IMR-90 (cell line): ENCODE results near the gene ZNF485. TPM values are rescaled to one million over a fixed set of nuclear protein-coding genes. Genes with fewer than 3 reads are reported as not detected.

Source experiments
- ATAC-seq: fragments of 200-7000 bp; cut with Tn5 transposase; 2 replicates; pipeline ENCODE4 v1.9.1; 2020; ENCODE audit warnings: low read depth, mild to moderate bottlenecking, moderate library complexity
- BruUV-seq: library from RNA; stranded (reverse); fragments of 400-500 nt; replicated peaks from 2 replicates; lab custom pipeline; 2021; lab: Mats Ljungman, UMichigan
- CTCF ChIA-PET: fragments of 300-600 bp; formaldehyde crosslinking; extraction: SDS; loops from one replicate; lab custom pipeline; 2021; ENCODE audit warnings: antibody characterized with exemption; lab: Yijun Ruan, JAX
- POLR2A ChIA-PET: fragments of 300-600 bp; sonication (Branson Sonifier 250); formaldehyde crosslinking; loops from one replicate; lab custom pipeline; 2022; ENCODE audit warnings: antibody characterized with exemption; ENCODE audit not compliant: unreplicated experiment; lab: Charles Lee
- DNase-seq: peaks from one replicate; pipeline ENCODE4 v3.0.0; 2013
- H2AFZ ChIP-seq: replicated peaks from 2 replicates; pipeline ENCODE3; 2013; ENCODE audit warnings: low read length, mild to moderate bottlenecking; ENCODE audit not compliant: poor library complexity
- H2AK5ac ChIP-seq: 2 replicates; pipeline ENCODE4 v1.6.1; 2013; ENCODE audit warnings: low read depth, low read length, inconsistent platforms
- H2AK9ac ChIP-seq: replicated peaks from 2 replicates; pipeline ENCODE3; 2013; ENCODE audit warnings: mild to moderate bottlenecking, low read depth, low read length, moderate library complexity; ENCODE audit not compliant: poor library complexity
- H2BK120ac ChIP-seq: 2 replicates; pipeline ENCODE4 v1.6.1; 2013; ENCODE audit warnings: low read depth, low read length, inconsistent platforms
- H2BK15ac ChIP-seq: 3 replicates; pipeline ENCODE4 v1.6.1; 2013; ENCODE audit warnings: low read depth, low read length, inconsistent platforms
- H2BK20ac ChIP-seq: 2 replicates; pipeline ENCODE4 v1.6.1; 2013; ENCODE audit warnings: low read depth, mild to moderate bottlenecking, inconsistent platforms, low read length, moderate library complexity
- H2BK5ac ChIP-seq: 2 replicates; pipeline ENCODE4 v1.6.1; 2013; ENCODE audit warnings: mild to moderate bottlenecking, low read depth, low read length, inconsistent platforms; ENCODE audit not compliant: poor library complexity, severe bottlenecking
- H3K14ac ChIP-seq: replicated peaks from 2 replicates; pipeline ENCODE4 v1.6.1; 2013; ENCODE audit warnings: low read depth, low read length, inconsistent platforms
- H3K18ac ChIP-seq: 2 replicates; pipeline ENCODE4 v1.6.1; 2013; ENCODE audit warnings: low read depth, low read length, control low read depth
- H3K23ac ChIP-seq: 2 replicates; pipeline ENCODE4 v1.6.1; 2013; ENCODE audit warnings: low read depth, low read length, inconsistent platforms
- H3K27ac ChIP-seq: 2 replicates; pipeline ENCODE4 v1.5.1; 2013; ENCODE audit warnings: mild to moderate bottlenecking, control low read depth, low read length; ENCODE audit not compliant: insufficient read depth
- H3K27me3 ChIP-seq: 2 replicates; pipeline ENCODE4 v1.6.1; 2013; ENCODE audit warnings: low read length; ENCODE audit not compliant: control insufficient read depth, insufficient read depth
- H3K36me3 ChIP-seq: 2 replicates; pipeline ENCODE4 v1.6.1; 2013; ENCODE audit warnings: low read length, mixed read lengths; ENCODE audit not compliant: control insufficient read depth, insufficient read depth
- H3K4ac ChIP-seq: 2 replicates; pipeline ENCODE4 v1.6.1; 2013; ENCODE audit warnings: low read depth, low read length, inconsistent platforms
- H3K4me1 ChIP-seq: 2 replicates; pipeline ENCODE4 v1.6.1; 2013; ENCODE audit warnings: low read length, mixed read lengths; ENCODE audit not compliant: control insufficient read depth, insufficient read depth
- H3K4me2 ChIP-seq: 2 replicates; pipeline ENCODE4 v1.6.1; 2013; ENCODE audit warnings: low read depth, mild to moderate bottlenecking, control low read depth, low read length, moderate library complexity
- H3K4me3 ChIP-seq: 2 replicates; pipeline ENCODE4 v1.5.1; 2013; ENCODE audit warnings: low read depth, mild to moderate bottlenecking, control low read depth, low read length, moderate library complexity; ENCODE audit not compliant: insufficient read depth
- H3K56ac ChIP-seq: 2 replicates; pipeline ENCODE4 v1.6.1; 2013; ENCODE audit warnings: low read length, inconsistent platforms; ENCODE audit not compliant: insufficient read depth; ENCODE audit errors: extremely low read depth
- H3K79me1 ChIP-seq, 2 experiments: 2 replicates each; pipeline ENCODE4 v1.6.1; 2013; ENCODE audit warnings: low read length in 2 of 2, inconsistent platforms in 1 of 2, low read depth in 1 of 2
- H3K9ac ChIP-seq: 2 replicates; pipeline ENCODE4 v1.6.1; 2013; ENCODE audit warnings: low read depth, low read length, control low read depth
- H3K9me1 ChIP-seq: 2 replicates; pipeline ENCODE4 v1.6.1; 2013; ENCODE audit warnings: low read length, inconsistent platforms; ENCODE audit not compliant: insufficient read depth
- H3K9me3 ChIP-seq: 2 replicates; pipeline ENCODE4 v1.6.1; 2013; ENCODE audit warnings: low read length; ENCODE audit not compliant: control insufficient read depth, insufficient read depth
- H4K20me1 ChIP-seq: 2 replicates; pipeline ENCODE4 v1.6.1; 2013; ENCODE audit warnings: low read length, inconsistent platforms; ENCODE audit not compliant: insufficient read depth
- H4K5ac ChIP-seq: 2 replicates; pipeline ENCODE4 v1.6.1; 2013; ENCODE audit warnings: mild to moderate bottlenecking, low read depth, low read length, control low read depth
- H4K8ac ChIP-seq, 2 experiments: 2 replicates each; pipeline ENCODE4 v1.6.1; 2013; ENCODE audit warnings: low read depth in 2 of 2, low read length in 2 of 2, control low read depth in 1 of 2, inconsistent platforms in 1 of 2
- H4K91ac ChIP-seq: 2 replicates; pipeline ENCODE4 v1.6.1; 2013; ENCODE audit warnings: low read depth, low read length, inconsistent platforms; ENCODE audit not compliant: insufficient read depth
- MAFK ChIP-seq: IDR thresholded peaks from 2 replicates; pipeline ENCODE4 v1.6.1; 2012; ENCODE audit warnings: low read depth, low read length, improper control_type of control experiment
- SMC3 ChIP-seq: fragments of 150-350 bp; IDR thresholded peaks from 2 replicates; pipeline ENCODE4 v1.6.1; 2016; ENCODE audit warnings: low read depth, mild to moderate bottlenecking, antibody characterized with exemption, low read length, moderate library complexity
- WGBS, 2 experiments: methylation state at CpG; one replicate each; pipeline versions ENCODE4 v1.1.5 to v1.1.7; 2013; ENCODE audit warnings: missing lambda C conversion rate in 2 of 2; ENCODE audit not compliant: insufficient read length in 1 of 2; ENCODE audit errors: extremely low coverage in 2 of 2; 5-methylcytosine and 5-hydroxymethylcytosine counted together
- dilution Hi-C: fragments of 300-500 bp; cut with HindIII; formaldehyde crosslinking; loops from one replicate; pipeline ENCODE4 v1.14.3; 2018; ENCODE audit warnings: low sequenced_read_pairs; ENCODE audit not compliant: unreplicated experiment
- in situ Hi-C: fragments of 300-500 bp; cut with MboI; formaldehyde crosslinking; loops from 3 replicates; pipeline ENCODE4 v1.14.3; 2019; ENCODE audit warnings: low sequenced_read_pairs, inconsistent platforms, mixed read lengths
- intact Hi-C: fragments of 100-400 bp; cut with micrococcal nuclease; formaldehyde crosslinking; loops from 2 replicates; pipeline ENCODE4 v1.10.0; 2022
- polyA plus RNA-seq, 3 experiments: library from polyadenylated mRNA; depleted of rRNA; stranded (reverse); fragments of >200 nt; gene quantifications; 2 replicates each; pipeline ENCODE4 v1.2.3, GENCODE V29; 2012; ENCODE audit warnings: low replicate concordance in 1 of 3
- total RNA-seq: library from RNA; depleted of rRNA; stranded (reverse); fragments of >200 nt; gene quantifications from 2 replicates; pipeline ENCODE4 v1.2.3, GENCODE V29; 2012; rRNA removed
- TF ChIP-seq, protein P1 (sequence below): conservative IDR thresholded peaks from 2 replicates; pipeline ENCODE4 v1.5.1; 2012; ENCODE audit warnings: mild to moderate bottlenecking, low read depth, low read length, improper control_type of control experiment

The ZNF485 gene
- total and polyA plus RNA-seq, 2 of the 4 experiments (the other 2 are of a cell fraction), result 1.0 to 2.2 TPM

- 0 out of 4 replicates have a peak overlapping the region, but pooled peaks of 1 of the 2 experiments have one; percentile 7 for H4K8ac ChIP-seq
- TF ChIP-seq, protein P1, sequence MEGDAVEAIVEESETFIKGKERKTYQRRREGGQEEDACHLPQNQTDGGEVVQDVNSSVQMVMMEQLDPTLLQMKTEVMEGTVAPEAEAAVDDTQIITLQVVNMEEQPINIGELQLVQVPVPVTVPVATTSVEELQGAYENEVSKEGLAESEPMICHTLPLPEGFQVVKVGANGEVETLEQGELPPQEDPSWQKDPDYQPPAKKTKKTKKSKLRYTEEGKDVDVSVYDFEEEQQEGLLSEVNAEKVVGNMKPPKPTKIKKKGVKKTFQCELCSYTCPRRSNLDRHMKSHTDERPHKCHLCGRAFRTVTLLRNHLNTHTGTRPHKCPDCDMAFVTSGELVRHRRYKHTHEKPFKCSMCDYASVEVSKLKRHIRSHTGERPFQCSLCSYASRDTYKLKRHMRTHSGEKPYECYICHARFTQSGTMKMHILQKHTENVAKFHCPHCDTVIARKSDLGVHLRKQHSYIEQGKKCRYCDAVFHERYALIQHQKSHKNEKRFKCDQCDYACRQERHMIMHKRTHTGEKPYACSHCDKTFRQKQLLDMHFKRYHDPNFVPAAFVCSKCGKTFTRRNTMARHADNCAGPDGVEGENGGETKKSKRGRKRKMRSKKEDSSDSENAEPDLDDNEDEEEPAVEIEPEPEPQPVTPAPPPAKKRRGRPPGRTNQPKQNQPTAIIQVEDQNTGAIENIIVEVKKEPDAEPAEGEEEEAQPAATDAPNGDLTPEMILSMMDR, result peak; percentile 24; the same call in 1 of the 2 replicates
- TF ChIP-seq SMC3, result 0 out of 2 replicates have a peak, but pooled peaks have one; percentile 20
- TF ChIP-seq MAFK, result no peak
- DNase-seq, result peak; percentile 13
- no peak overlapping the region for H3K14ac ChIP-seq
- H4K91ac ChIP-seq, result no peak overlapping the region; the same call in 1 of the 2 replicates
- in situ Hi-C loops, result no loop called here
- no peak overlapping the region for H3K4ac ChIP-seq
- H3K36me3 ChIP-seq, result no peaks in the 10 kb centered on the region
- dilution Hi-C loops, result no loop called here
- H2AFZ ChIP-seq, result peak overlapping the region; percentile 87
- H3K27ac ChIP-seq, result no peak overlapping the region
- intact Hi-C loops, result no loop called here
- peak overlapping the region; percentile 19; the same call in 1 of the 2 replicates for H3K4me2 ChIP-seq
- no peak overlapping the region for H2BK20ac ChIP-seq
- POLR2A ChIA-PET, result no interaction called here
- peaks cover 2% of the 10 kb centered on the region; the same call in 1 of the 2 replicates for H3K27me3 ChIP-seq
- no peak overlapping the region for H2AK9ac ChIP-seq
- CTCF ChIA-PET, result no interaction called here
- no peaks in the 10 kb centered on the region for H3K9me1 ChIP-seq
- no peak overlapping the region for H3K56ac ChIP-seq
- no peak overlapping the region for H2BK5ac ChIP-seq
- H4K5ac ChIP-seq, result no peak overlapping the region
- H3K23ac ChIP-seq, result no peak overlapping the region
- no peaks in the 10 kb centered on the region for H3K79me1 ChIP-seq
- H3K9ac ChIP-seq, result 0 out of 2 replicates have a peak overlapping the region, but pooled peaks have one; percentile 5
- no peak overlapping the region for H3K18ac ChIP-seq
- H2BK120ac ChIP-seq, result no peak overlapping the region
- H2BK15ac ChIP-seq, result no peak overlapping the region
- no peaks in the 10 kb centered on the region for H3K9me3 ChIP-seq
- BruUV-seq, result no TSS peak
- peak; percentile 88 for ATAC-seq
- 11% methylated on average over 19 of the region's 35 CpGs; no CpG with 5 or more reads in 1 of the 2 experiments for WGBS, 2 experiments
- H4K20me1 ChIP-seq, result no peaks in the 10 kb centered on the region
- no peak overlapping the region for H3K4me3 ChIP-seq
- H3K4me1 ChIP-seq, result no peaks in the 10 kb centered on the region; the same call in 1 of the 2 replicates
- no peak overlapping the region for H2AK5ac ChIP-seq
Observed at GRCh38 chr10:43667317-43667731, 61.1 kb downstream of the ZNF485 start.

Other genes starting within 250 kb of the ZNF485 start
- not detected in 2 replicates for gene FXYD4, start 234.8 kb upstream of the ZNF485 start, total RNA-seq
- gene FXYD4, start 234.8 kb upstream of the ZNF485 start, polyA plus RNA-seq (2012; rRNA removed), result not detected in 2 replicates
- gene HNRNPF, start 197.3 kb upstream of the ZNF485 start, total RNA-seq, result 207 and 276 TPM in 2 replicates
- gene HNRNPF, start 197.3 kb upstream of the ZNF485 start, polyA plus RNA-seq (2012; rRNA removed), result 147 and 169 TPM in 2 replicates
- 2.5 and 2.7 TPM in 2 replicates for gene ZNF487, start 169.3 kb upstream of the ZNF485 start, total RNA-seq
- gene ZNF487, start 169.3 kb upstream of the ZNF485 start, polyA plus RNA-seq (2012; rRNA removed), result 1.7 TPM in 2 replicates
- gene ZNF239, start 31.8 kb upstream of the ZNF485 start, total RNA-seq, result 10.8 and 12.7 TPM in 2 replicates
- 6.4 and 7.4 TPM in 2 replicates for gene ZNF239, start 31.8 kb upstream of the ZNF485 start, polyA plus RNA-seq (2012; rRNA removed)
- 21.4 and 31.2 TPM in 2 replicates for gene ZNF32, start 42.4 kb downstream of the ZNF485 start, total RNA-seq
- 26.4 and 30.1 TPM in 2 replicates for gene ZNF32, start 42.4 kb downstream of the ZNF485 start, polyA plus RNA-seq (2012; rRNA removed)